ENCODE data around the gene MARCHF6.

Gene MARCHF6

DNA sequence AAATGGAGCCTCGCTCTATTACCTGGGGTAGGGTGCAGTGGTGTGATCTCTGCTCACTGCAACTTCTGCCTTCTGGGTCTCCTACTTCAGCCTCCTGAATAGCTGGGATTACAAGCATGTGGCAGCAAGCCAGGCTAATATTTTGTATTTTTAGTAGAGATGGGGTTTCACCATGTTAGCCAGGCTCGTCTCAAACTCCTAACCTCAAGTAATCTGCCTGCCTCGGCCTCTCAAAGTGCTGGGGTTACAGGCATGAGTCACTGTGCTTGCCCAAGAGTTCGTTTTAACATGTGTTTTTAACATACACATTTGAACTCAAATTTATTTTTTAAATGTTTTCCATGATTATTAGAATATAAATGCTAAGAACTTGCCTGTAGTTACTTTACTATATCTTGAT is 34.2 kb downstream of the MARCHF6 start:
- no peak for DNase-seq

DNA sequence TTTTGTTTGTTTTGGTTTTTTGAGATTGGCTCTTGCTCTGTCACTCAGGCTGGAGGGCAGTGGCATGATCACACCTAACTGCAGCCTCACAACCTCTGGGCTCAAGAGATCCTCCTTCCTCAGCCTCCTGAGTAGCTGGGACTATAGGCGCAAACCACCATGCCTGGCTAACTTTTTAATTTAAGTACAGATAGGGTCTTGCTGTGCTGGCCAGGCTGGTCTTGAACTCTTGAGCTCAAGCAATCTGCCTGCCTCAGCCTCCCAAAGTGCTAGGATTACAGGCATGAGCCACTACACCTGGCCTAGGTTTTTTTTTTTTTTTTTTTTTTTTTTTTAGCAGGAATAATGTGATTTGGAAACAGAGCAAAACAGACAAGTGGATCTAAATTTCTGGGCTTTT is 37.6 kb downstream of the MARCHF6 start:
- DNase-seq: no peak

DNA sequence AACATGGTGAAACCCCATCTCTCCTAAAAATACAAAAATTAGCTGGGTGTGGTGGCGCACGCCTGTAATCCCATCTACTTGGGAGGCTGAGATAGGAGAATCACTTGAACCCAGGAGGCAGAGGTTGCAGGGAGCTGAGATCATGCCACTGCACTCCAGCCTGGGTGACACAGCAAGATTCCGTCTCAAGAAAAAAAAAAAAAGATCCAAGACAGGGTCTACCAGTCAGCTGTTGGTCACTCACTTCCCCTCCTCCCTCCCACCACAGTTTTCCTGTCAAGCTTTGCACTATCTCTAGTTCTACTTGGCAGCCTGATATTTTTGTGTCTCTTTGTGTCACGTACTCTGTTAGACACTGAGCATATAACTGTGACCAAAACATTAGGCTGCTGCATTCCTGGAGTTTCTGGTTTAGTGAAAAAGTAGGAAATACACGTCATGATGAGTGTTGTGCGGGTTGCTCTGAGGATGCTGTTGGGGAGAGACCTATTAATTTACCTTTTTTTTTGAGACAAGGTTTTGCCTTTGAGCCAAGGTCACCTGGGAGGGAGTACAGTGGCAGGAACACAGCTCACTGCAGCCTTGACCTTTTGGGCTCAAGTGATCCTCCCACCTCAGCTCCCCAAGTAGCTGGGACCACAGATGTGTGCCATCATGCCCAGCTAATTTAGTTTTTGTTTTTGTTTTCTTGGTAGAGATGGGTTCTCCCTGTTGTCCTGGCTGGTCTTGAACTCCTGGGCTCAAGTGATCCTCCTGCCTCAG is 39.3 kb downstream of the MARCHF6 start:
- peak; percentile 30 for DNase-seq

DNA sequence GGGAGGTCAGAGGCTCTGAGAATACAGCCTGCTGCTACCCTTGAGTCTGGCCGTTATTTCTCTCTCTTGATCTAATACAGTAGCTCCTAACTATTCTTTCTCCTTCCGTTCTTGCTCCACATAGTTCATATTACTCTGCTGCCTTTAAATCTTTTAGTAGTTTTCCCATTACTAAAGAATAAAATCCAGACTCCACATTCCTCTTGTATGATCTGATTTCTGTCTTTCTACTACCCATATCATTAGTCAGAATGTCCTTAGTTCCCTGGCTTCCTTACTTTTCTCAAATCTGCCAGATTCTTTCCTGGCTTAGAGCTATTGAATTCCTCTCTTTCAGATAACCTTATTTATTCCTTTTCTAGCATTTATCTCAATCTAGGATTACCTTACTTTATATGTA is 40.0 kb downstream of the MARCHF6 start:
- DNase-seq: no peak

DNA sequence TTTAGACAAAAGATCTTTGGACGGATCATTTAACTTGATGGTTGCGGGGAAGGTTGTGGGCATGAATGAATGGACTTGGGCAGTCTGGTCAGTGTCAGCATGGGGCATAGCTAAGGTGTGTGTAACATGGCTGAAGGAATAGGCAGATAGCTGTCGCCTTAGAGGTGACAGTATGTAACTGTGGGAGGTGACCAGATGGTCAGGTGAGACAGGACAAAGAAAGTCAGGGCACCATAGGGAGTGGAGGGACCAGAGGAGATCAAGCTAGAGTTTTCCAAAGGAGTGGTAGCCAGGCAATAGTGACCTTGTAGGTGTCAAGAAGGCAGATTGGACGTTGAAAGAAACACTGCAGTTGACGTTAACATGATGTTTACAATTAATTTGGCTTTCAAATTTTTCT is 43.1 kb downstream of the MARCHF6 start:
- DNase-seq: no peak

DNA sequence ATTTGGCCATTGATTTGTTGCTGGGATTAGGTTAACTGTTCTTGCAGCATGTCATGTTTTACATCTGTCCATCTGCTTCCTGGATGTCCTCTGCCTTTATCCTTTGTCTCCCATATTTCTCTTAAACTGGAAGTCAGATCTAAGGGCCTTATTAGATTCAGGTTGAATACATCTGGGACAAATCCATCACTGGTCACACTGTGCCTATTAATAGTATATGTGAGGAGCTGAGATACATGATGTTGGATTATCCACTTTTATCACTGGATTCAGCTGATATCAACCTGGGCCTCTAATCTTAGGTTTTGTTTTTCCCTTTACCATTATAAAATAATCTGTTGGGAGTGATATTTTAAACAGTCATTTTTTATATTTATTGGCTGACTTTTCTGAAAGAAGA is 46.3 kb downstream of the MARCHF6 start:
- DNase-seq: no peak

DNA sequence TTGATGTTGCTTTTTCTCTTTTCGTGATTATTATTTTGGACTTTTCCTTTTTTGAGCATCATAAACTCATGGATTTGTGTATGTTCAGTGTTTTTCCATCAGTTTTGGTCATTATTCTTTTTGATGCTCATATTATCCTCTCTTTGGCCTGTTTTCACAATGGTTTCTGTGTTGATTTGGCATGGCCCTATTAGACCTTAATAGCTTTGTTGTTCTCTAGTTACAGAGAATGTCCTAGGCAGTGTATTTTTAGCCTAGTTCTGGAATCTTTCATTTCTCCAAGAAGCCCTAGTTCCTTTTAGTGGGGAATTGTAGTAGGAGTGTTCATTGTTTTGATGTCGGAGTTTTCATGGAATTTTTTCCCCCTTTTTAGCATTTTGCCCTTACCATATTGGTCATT is 46.9 kb downstream of the MARCHF6 start:
- DNase-seq: no peak

DNA sequence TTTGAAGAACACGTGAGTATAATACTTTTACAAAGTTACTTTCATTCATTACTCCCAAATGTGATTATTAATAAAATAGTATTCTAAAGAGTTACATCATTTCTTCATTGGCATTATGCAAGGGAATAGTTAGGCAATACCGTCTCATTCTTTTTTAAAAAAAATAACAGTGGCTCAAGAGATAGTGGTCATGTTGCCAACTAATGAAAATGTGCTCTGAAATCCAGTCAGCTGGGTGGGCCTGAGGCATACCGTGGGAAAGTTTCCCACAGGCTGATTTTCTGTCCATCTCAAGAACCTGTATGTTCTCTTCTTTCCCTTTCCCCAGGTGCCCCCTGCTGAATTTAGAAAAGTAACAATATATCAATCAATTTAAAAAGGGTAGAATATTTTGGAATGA is 47.3 kb downstream of the MARCHF6 start:
- no peak for DNase-seq

DNA sequence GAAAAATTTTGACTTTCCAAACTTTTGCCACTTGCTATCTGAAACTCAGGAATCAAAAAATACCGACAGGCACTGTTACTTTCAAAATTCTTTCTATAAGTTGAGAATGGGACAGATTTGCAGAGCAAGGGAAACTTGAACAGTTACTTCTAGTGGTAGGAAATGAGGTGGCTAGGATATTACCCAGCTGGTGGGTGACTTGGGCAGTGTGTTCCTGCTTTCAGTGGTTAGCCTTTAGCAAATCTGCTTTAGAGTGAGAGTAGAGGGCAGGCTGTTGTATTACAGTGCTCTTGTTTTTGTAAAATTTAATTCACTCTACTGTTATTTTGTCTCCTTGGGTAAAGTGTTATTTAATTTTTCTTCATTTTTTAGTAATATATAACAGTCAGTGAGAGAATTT is 48.0 kb downstream of the MARCHF6 start:
- DNase-seq: no peak

All from hematopoietic multipotent progenitor cell treated with erythropoietin and hydrocortisone succinate and interleukin-3 and kit ligand, for 6 days (in vitro differentiated cells).